ENCODE results near the gene HARBI1. TPM values are rescaled to one million over a fixed set of nuclear protein-coding genes. Genes with fewer than 3 reads are reported as not detected.

Gene HARBI1
- total and polyA plus RNA-seq, 10 of the 15 experiments (the other 5 are each of a cell fraction or from before 2014, with no cell fraction given) = 3.6 to 8.4 (median 5.2) TPM

DNA sequence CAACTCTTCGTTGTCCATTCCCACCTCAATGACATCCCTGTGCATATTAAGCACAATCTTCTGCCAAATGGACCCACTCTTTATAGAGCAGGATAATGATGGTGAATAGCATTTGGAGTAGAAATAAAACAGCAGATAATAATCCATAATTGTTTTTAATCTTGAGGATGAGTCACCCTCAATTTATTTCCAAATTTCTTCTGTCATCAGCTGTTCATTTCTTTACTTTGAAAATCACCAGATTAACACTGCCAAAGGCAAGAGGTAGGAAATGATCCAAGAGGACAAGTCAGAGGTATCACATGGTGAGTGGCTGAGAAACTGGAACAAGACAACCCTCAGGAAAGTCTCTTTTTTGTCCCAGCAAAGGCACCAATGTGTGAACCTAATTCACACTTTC lies 15.9 kb downstream of the HARBI1 start (continued):
- TF ChIP-seq REST (IDR thresholded peaks at IDR 0.05; ENCODE audit: low read depth, low read length) = no peak

DNA sequence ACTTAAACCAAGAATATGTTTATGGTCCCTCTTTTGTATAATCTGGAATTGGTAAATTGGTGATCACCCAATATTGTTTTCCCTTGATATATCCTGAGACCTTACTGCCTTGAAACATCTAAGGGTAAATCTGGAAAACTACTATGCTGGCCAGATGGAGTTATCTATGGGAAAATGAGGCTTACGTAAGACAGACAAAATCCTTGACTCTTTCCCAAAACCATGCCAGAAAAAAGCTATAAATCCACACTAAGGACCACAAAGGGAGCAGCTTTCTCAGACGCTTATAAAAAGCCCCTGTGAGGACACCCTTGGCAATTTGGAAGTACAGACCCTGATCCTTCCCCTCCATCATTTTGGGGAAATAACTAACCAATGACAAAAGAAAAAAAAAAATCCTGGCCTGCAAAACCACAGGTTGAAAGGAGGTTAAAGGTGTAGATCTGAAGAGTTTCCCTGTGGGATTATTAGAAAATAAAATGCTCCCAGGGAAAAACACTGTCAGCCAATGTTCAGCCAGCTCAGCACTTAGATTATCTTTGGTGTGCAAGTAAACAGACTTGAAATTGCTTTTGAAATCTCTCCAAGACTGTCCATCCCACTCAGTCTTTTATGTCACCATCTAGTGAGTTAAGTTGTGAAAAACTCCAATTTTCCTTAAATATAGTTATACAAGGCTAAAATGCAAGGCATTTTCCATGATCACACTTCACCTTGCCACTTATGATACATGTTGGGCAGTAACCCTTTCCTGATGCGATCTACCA lies 16.6 kb downstream of the HARBI1 start:
- Histone ChIP-seq H3K36me3 (ENCODE audit: control insufficient read depth in 2 of 2, insufficient read depth in 2 of 2, low read length in 1 of 2) (no peaks in the 10 kb centered on the region), H2AFZ (ENCODE audit: control insufficient read depth, low read depth, low read length) (no peak overlapping the region), H3K27me3 (replicated peaks in 1 of 2; ENCODE audit: control insufficient read depth in 2 of 2, insufficient read depth in 2 of 2, low read length in 1 of 2) (no peaks in the 10 kb centered on the region), H4K20me1 (ENCODE audit: control insufficient read depth, insufficient read depth) (no peaks in the 10 kb centered on the region), H3K4me3 (no peak overlapping the region), H3K9me3 (replicated peaks; ENCODE audit: control insufficient read depth, insufficient read depth, low read length) (no peaks in the 10 kb centered on the region; the same call in 2 of the 3 replicates), H3K4me2 (ENCODE audit: control insufficient read depth, insufficient read depth) (no peak overlapping the region), H3K9ac (ENCODE audit: control insufficient read depth, insufficient read depth, low read length) (no peak overlapping the region), H3K79me2 (ENCODE audit: control insufficient read depth, insufficient read depth, low read length) (0 out of 2 replicates have a peak, but pooled peaks cover 2% of the 10 kb centered on the region), H3K27ac (ENCODE audit: control insufficient read depth, insufficient read depth) (no peak overlapping the region), H3K4me1 (ENCODE audit: control insufficient read depth, insufficient read depth, low read length) (peaks cover 16% of the 10 kb centered on the region)
- DNase-seq (ENCODE audit: low read depth, low spot score) (no peak), ATAC-seq (no peak), FAIRE-seq (no peak)
- ChIA-PET POLR2A (interaction anchor here (0.6 to 0.9 kb wide), 5 partner anchors 9 to 145 kb away, joined by 3 to 7 read pairs (median 3); no protein-coding TSS in a partner anchor), CTCF (interaction anchor here (0.6 to 1.2 kb wide), 2 partner anchors 7 to 18 kb away, joined by 4 to 6 read pairs; no protein-coding TSS in a partner anchor), RAD21 (ENCODE audit: unreplicated experiment) (no interaction called here), SMC1A (ENCODE audit: uncharacterized antibody, unreplicated experiment) (interaction anchor here (1.2 kb wide), 2 partner anchors 18 to 62 kb away, joined by 3 read pairs; no protein-coding TSS in a partner anchor)
- in situ Hi-C loops (cut with MboI) = no loop called here
- 65% methylated on average over 3 of the region's 3 CpGs for WGBS (ENCODE audit: insufficient coverage, insufficient replicate concordance, low lambda C conversion rate, missing lambda C conversion rate)
- TF ChIP-seq CREM (IDR thresholded peaks at IDR 0.05; ENCODE audit: low read depth) (no peak), NFYA (IDR thresholded peaks at IDR 0.05; ENCODE audit: borderline replicate concordance, low read depth, low read length) (no peak), SRF (IDR thresholded peaks at IDR 0.05; ENCODE audit: low read depth in 2 of 2, low read length in 2 of 2) (no peak), SIN3A (IDR thresholded peaks at IDR 0.05; ENCODE audit: low read depth, low read length) (no peak), EED (IDR thresholded peaks at IDR 0.05; ENCODE audit: low read depth) (no peak), ZBTB33 (IDR thresholded peaks at IDR 0.05) (no peak), STAT1 (conservative IDR thresholded peaks at IDR 0.05) (no peak), EZH2 (IDR thresholded peaks at IDR 0.05; ENCODE audit: borderline replicate concordance, control insufficient read depth, low read depth, low read length) (no peak), ATF7 (IDR thresholded peaks at IDR 0.05; ENCODE audit: low read depth) (no peak), GATAD2B (conservative IDR thresholded peaks at IDR 0.05; ENCODE audit: low read depth) (no peak), ZZZ3 (IDR thresholded peaks at IDR 0.05; ENCODE audit: control insufficient read depth, insufficient read length, low read depth) (no peak), SPI1 (IDR thresholded peaks at IDR 0.05; ENCODE audit: borderline replicate concordance, insufficient read depth, low read depth, low read length) (no peak), USF1 (IDR thresholded peaks at IDR 0.05; ENCODE audit: borderline replicate concordance, extremely low read length, insufficient read depth, low read depth, low read length) (no peak), SREBF2 (IDR thresholded peaks at IDR 0.05; ENCODE audit: low read length) (no peak), HCFC1 (IDR thresholded peaks at IDR 0.05; ENCODE audit: low read length) (no peak)
- intact Hi-C loops (cut with micrococcal nuclease; ENCODE audit: unreplicated experiment) = no loop called here
- BruUV-seq (replicated peaks) = no TSS peak
